Fibroblast of pulmonary artery (primary cell): Measurements from ENCODE around the gene CMTM6.

ENCODE experiments used
- DNase-seq: peaks from one replicate; pipeline ENCODE4 v3.0.0-alpha.2; 2010; ENCODE audit warnings: low read depth
- H3K4me3 ChIP-seq: replicated peaks from 2 replicates; pipeline ENCODE4 v1.5.1; 2011; ENCODE audit warnings: low read depth, mild to moderate bottlenecking, control low read depth, low read length, moderate library complexity
- CTCF ChIP-seq: IDR thresholded peaks from 2 replicates; pipeline ENCODE4 v1.5.1; 2011; ENCODE audit warnings: mild to moderate bottlenecking, control low read depth, low read length, inconsistent platforms; ENCODE audit errors: missing control alignments

Gene CMTM6

GRCh38 chr3:32435911-32436815 is 66.5 kb downstream of the CMTM6 start:
- no peak for DNase-seq
- no peak for TF ChIP-seq CTCF
- H3K4me3 ChIP-seq: no peak overlapping the region

- H3K4me3 ChIP-seq: no peak overlapping the region
- no peak for DNase-seq
- TF ChIP-seq CTCF: no peak
Observed at GRCh38 chr3:32434206-32434605, 68.4 kb downstream of the CMTM6 start.

- peak; percentile 67 for DNase-seq
- TF ChIP-seq CTCF: no peak
- no peak overlapping the region for H3K4me3 ChIP-seq
Observed at GRCh38 chr3:32432711-32433530, 69.7 kb downstream of the CMTM6 start.

- no peak overlapping the region for H3K4me3 ChIP-seq
- DNase-seq: no peak
- TF ChIP-seq CTCF: no peak
Observed at GRCh38 chr3:32432045-32432710, 70.5 kb downstream of the CMTM6 start.

- H3K4me3 ChIP-seq: no peak overlapping the region
- TF ChIP-seq CTCF: no peak
- no peak for DNase-seq
Observed at GRCh38 chr3:32431481-32431880, 71.2 kb downstream of the CMTM6 start.
